H1 (cell line): ENCODE data around the gene ISCA2. TPM values are rescaled to one million over a fixed set of nuclear protein-coding genes. Genes with fewer than 3 reads are reported as not detected.

Experiments used
- CTBP2 ChIP-seq: IDR thresholded peaks from 2 replicates; pipeline ENCODE4 v1.7.0; 2011; ENCODE audit warnings: borderline replicate concordance, mild to moderate bottlenecking, moderate library complexity, mixed read lengths, low read length; ENCODE audit not compliant: insufficient read depth, insufficient read length
- POLR2A ChIP-seq, 2 experiments: IDR thresholded peaks; 1 replicate in 1 of 2; 2 replicates in 1 of 2; pipeline ENCODE4 v1.6.1; 2011; ENCODE audit warnings: low read depth in 2 of 2, low read length in 2 of 2, mild to moderate bottlenecking in 2 of 2; ENCODE audit errors: control extremely low read depth in 1 of 2
- RFX5 ChIP-seq: IDR thresholded peaks from 2 replicates; pipeline ENCODE4 v1.6.1; 2011; ENCODE audit warnings: low read depth, low read length, improper control_type of control experiment, borderline replicate concordance
- YY1 ChIP-seq: IDR thresholded peaks from 2 replicates; pipeline ENCODE4 v1.6.1; 2011; ENCODE audit warnings: low read depth, mild to moderate bottlenecking, low read length
- polyA plus RNA-seq, 7 experiments: library from polyadenylated mRNA; depleted of rRNA in 3 of 7; stranded (reverse) in 5 of 7; unstranded in 2 of 7; fragments of >200 nt in 5 of 7; fragments of 200-250 nt in 2 of 7; gene quantifications; 1 replicate in 5 of 7; 2 replicates in 1 of 7; 4 replicates in 1 of 7; pipeline versions ENCODE4 v1.2.1 to v1.2.3, GENCODE V29; 2011 to 2013; ENCODE audit warnings: missing spikeins in 2 of 7, mixed read lengths in 2 of 7
- total RNA-seq: library from RNA; stranded (reverse); fragmentation: NEBNext Ultra II Directional; extraction: Animal tissue kit (Norgen Biotek cat#: 25700); gene quantifications from 2 replicates; pipeline ENCODE4 v1.2.1, GENCODE V29; 2021

The ISCA2 gene
- total and polyA plus RNA-seq, 2 of the 8 experiments (the other 6 are each of a cell fraction or from before 2014, with no cell fraction given), result 43.5 to 78.6 TPM

DNA sequence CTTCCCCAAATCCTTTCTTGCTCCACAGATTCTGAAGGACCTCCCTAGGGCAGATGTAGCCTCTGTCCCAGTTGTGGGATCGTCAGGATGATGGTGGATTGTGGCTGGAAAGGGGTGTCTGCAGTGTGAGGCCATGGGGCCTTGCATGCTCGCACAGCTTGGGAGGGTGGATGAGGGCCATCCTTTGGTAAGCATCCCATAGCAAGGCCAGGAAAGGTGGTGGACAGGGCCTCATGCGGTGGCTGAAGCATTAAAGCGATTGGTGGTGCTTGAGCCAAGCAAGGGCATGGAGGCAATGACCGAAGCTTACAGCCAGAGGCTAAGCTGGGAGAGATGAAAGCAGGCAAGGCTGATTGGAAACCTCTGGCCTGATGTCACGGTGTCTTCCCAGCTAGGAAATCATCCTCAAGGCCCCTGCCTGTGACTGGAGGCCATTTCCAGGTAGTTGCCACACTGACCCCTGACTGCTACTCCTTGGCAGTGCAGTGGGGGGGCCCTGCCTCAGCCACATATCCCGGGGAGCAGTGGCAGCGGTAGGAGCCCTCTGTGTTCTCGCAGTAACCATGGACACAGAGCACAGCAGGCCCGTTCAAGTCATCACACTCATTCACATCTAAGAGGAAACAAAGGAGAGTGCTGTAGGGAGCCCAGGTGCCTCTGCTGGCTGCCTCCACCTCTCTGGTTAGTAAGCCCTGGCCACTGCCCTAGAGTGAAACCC, 7.0 kb downstream of the ISCA2 start (continued):
- TF ChIP-seq RFX5 (no peak), YY1 (peak; percentile 74), POLR2A (IDR thresholded peaks at IDR 0.05; ENCODE audit: control extremely low read depth in 1 of 2, low read depth in 2 of 2, low read length in 2 of 2) (0 out of 3 replicates have a peak, but pooled peaks of 1 of the 2 experiments have one; percentile 41), CTBP2 (no peak)
- TF ChIP-seq, all 59 proteins: peak for 6
